Suppressor macrophage (primary cell): ENCODE data around the gene SREBF2.

Experiments
- DNase-seq, 4 experiments: peaks; one replicate each; pipeline ENCODE4 v3.0.0-alpha.2; 2020 to 2022
- total RNA-seq, 17 experiments: gene quantifications; one replicate each; lab custom pipeline; 2026; ENCODE audit warnings: mixed read lengths in 6 of 17, inconsistent platforms in 3 of 17; lab: John Stamatoyannopoulos, UW

The SREBF2 gene
- total RNA-seq, result 109 to 299 (median 138) reads per million in 17 experiments

DNA sequence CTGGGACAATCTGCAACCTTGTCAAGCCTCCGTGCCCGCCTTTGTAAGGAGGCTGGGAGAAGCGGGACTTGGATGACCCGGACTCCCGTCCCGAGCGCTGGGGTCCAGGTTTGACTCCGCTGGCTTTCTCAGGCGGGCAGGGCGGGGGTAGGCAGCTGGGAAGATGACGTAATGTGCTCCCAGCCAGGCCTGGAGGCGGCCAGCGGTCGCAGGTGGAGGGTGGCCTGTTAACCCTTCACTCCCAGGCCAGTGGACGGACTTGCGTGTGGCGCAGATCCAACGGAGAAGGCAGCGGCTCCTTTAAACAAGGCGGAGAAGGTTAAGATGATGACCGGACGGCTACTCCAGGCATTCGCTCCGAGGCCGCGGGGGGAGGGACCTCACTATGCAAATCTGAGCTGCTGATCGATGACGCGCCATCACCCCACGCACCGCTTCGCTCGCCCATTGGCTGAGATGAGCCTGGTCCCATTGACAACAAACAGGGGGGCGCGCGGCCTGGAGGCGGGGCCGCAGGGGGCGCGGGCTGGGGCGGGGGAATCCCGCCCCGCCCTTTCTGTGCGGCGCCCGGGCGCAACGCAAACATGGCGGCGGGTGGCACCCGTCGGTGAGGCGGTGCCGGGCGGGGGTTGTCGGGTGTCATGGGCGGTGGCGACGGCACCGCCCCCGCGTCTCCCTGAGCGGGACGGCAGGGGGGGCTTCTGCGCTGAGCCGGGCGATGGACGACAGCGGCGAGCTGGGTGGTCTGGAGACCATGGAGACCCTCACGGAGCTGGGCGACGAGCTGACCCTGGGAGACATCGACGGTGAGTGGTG lies at the start of gene SREBF2:
Gene SREBF2 (plus strand): TSS at position 553 of the 816 bp plus-strand sequence. CDS start 166 bp downstream, at position 719.
- DNase-seq, result peak; percentile 100

DNA sequence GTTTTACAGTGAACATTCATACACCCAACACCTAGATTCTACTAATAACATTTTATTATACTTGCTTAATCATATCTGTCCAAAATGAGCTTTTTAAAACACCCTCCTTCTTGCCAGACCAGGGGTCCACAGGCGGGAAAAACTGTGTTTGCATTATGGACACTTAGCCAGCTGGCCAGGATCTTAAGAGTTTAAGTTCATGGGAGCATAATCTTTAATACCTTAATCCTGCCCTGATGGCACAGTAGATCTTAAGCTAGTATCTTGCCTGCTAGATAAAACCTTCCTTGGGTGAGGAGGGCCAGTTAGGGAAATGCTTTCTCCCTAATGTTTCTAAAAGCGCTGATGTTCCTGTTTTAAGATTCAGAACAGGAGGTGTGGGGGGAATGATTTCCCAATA lies 45.6 kb upstream of the SREBF2 start:
- DNase-seq, result no peak

DNA sequence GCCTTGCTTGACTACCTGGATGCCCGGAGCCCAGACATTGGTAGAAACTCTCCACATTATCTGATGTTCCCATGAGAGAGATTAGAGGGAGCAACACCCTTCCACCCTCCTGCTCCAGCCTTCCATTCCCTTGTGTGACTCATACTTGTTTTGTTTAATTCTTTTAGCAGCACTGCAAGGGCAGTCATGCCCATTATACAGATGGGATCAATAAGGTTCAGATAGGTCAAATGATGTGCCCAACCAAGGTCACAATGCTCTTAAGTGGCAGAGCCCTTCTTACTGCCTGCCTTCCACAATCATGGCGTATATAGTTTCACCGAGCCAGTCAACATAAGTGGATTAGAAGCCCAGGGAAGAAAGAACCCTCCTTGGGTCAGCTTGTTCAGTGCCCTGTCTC lies 39.0 kb upstream of the SREBF2 start:
- no peak for DNase-seq

DNA sequence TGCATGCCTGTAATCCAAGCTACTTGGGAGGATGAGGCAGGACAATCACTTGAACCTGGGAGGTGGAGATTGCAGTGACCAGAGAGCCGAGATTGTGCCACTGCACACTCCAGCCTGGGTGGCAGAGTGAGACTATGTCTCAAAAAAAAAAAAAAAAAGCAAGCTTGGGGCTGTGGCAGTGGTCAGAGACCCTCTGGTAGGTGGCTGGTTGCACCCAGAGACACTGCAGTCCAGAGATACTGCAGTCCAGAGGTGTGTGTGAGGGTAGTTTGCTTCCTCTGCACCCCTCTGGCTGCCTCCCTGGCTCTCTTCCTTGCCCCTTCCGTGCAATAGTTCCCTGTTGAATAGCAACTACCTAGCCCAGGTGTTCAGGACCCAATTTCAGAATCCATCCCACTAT lies 34.2 kb upstream of the SREBF2 start:
- no peak for DNase-seq

DNA sequence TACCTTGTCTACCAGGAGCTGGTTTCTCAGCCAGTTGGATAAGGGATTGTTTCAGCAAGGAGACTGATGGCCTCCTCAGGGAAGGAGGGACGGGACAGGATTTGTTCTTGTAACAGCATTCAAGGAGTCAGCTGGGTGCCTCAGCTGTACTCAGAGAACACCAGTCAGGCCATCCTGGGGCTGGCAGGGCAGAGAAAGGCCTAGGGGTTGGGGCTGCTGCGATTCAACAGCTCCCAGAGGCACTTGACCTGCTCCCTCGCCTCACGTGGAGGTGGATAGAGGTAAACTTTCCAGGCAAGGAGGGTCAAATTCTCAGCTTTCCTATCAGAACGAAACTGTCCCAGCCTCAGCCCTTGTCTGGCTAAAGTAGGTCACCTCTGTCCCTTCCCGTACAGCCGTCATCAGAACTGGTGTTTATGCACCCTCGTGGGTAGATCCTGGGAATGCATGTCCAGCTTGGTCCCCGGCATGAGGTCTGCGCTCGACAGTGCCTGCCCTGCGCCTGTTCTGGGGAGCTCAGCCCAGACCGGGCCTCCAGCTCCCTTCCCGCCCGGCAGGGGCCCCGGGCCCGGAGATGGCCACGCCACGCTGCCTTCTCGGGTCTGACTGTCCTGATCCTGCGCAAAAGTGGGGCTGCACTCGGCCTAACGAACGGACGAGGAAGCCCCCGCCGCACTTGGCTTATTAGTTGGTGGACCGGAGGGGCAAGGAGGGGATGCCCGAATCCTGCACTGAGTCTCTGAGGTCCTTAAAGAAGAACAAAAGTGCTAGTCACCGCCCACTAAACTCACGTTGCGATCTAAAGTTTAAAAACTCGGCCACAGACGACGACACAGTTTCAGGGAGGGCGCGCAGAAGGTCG lies 33.2 kb upstream of the SREBF2 start:
- DNase-seq, result peak; percentile 27 to 63 (median 46)

DNA sequence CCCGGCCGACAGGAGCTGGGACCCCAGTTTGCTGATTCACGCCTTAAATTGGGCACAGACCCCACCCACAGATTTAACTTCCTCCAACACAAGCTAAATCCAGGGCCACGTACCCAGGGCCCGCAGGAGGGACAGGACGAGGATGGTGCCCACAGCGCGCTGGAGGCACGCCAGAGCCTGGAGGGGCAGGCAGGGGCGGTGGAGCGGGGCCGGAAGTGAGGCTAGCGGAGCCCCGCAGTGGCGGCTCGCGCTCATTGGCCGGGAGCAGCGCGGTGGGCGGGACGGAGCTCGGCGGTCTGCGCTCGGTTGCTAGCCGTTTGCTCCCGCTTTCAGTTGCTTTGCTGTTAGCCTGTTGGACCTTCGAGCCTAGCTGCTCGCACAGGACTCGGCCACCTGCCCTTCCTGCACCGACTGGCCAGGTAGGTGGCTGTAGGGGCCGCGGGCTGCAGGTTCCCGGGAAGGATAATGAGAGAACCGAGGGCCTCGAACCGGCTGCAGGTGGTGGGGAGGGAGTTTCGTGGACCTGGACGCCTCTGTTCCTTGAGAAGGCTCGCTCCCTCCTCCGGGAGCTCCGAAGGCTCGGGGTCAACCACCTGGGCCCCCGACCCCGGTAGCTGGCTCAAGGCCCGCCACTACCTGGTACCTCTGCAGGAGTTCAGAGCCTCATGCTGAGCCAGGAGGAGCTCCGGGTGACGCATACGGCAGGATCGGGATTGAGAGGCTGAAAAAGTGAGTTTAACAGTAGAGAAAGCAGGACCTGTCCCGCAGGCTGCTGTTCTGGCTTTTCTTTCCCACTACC lies 32.4 kb upstream of the SREBF2 start, which contains the start of gene CCDC134:
Gene CCDC134 (plus strand): TSS at position 332 of the 799 bp plus-strand sequence. CDS start 8,212 bp downstream, outside the sequence.
- peak; percentile 93 to 97 (median 96) for DNase-seq

DNA sequence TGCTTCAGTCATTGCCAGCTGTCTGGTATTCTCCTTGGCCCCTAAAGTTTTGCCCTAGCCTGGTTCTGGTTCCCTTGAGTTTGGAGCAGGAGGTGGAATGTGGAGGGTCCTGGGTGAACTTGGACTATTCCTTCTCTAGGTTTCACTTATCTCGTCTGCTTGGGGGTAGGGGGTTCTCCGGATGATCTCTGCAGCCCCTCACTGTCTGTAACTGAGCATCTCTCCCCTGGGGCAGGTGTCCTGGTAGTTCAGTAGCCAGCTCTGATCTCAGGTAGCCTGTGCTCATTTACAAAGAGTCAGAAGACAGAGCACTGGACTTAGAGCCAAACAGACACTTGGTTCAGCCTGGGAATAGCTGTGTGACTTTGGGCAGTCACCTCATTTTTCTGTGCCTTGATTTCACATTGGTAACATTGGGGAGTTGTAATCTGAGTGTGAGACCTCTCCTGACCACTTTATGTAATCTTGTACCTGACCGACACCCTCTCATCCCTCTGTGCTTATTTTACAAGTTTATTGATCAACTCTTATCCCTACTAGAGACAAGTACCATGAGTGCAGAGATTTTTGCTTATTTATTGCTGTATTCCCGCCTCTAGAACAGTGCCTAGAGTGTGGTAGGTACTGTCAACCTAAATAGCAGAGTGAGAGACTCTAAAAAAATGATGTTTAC lies 31.6 kb upstream of the SREBF2 start:
- DNase-seq, result no peak

DNA sequence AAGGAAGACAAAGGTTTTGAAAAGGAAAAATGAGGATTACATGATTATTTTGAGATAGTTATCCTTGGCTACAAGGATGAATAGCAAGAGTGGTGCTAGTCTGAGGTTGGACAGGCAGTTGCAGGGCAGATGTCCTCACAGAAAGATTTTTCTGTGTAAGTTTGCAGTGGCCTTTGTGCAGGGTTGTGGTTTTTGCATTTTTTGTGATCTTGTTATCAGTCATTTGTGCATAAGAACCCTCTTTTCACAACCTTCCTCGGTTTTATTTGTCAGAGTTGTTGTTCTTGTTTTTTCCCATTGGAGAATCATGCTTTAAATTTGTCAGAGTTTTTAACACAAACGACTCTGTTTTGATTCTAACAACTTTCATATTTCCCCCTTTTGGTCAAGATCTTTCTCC lies 31.0 kb upstream of the SREBF2 start:
- no peak for DNase-seq

DNA sequence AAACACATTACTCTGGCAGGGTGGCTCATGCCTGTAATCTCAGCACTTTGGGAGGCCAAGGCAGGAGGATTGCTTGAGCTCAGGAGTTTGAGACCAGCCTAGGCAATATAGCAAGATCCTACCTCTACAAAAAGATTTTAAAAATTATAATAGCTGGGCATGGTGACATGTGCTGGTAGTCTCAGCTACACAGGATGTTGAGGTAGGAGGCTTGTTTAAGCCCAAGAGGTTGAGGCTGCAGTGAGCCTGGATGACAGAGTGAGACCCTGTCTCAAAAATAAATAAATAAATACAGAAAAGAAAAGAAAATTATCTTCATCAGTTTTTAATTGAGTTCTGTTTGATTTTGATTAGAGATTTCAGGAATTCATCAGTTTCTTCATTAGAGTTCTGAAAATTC lies 27.3 kb upstream of the SREBF2 start:
- no peak for DNase-seq

DNA sequence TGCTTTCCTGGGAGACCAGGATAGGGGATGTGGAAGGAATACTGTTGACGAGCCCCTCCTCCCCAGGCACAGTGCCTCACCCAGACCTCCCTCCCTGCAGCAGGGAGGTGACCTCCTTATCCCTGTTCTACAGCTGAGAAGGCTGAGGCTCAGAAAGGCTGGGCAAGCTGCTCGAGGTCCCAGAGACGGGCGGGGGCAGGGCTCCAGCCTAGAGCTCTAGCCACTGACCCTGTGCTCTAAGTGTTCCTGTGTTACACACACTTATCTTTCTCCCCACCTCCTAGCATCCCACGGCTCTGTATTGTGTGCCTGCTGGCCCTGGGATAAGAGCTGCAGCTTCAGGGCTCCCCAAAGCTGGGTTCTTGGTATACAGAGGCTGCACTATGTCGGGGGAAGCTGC lies 24.5 kb upstream of the SREBF2 start:
- DNase-seq, result no peak

DNA sequence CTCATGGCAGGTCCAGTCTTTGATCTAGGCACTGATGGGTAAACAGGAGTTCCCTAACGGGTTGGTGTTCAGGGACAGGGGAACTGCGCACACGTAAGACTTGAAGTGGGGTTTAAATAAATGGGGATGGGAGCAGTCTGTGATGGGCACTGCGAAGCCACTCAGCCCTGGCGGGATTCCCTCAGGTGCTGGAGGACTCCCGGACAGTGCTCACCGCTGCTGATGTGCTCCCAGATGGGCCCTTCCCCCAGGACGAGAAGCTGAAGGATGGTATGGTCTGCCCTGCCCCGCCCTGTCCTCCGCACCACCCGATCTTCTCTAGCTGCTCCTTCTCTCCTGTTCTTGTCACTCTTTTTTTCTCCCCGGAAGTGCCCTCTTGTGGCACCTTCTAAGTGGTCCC lies 22.9 kb upstream of the SREBF2 start:
- no peak for DNase-seq

DNA sequence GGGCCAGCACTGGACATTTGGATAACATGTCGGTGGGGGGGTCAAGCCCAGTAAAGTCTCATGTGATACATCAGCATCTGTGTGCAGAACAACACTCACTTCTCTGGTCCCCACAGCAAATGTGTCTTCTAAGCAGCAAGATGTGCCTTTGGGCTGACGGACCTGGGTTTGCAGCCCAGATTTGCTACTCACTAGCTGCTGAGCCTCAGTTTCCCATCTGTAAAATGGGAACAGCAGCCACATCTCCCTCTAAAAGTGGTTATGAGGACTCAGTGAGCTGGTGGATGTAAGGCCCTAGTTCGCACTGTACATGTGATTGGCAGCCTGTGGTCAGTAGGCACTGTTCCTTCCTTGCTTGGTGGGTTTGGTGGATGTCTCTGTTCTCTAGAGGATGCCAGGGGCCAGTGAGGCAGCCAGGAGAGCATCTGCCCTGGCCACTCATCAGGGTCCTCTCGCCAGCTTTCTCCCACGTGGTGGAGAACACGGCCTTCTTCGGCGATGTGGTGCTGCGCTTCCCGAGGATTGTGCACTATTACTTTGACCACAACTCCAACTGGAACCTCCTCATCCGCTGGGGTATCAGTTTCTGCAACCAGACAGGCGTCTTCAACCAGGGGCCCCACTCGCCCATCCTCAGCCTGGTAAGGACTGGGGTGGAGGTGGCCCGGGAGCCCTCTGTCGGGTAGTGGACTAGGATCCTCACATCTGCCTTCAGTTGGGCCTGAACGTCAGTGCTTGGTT lies 19.9 kb upstream of the SREBF2 start:
- DNase-seq, result no peak

DNA sequence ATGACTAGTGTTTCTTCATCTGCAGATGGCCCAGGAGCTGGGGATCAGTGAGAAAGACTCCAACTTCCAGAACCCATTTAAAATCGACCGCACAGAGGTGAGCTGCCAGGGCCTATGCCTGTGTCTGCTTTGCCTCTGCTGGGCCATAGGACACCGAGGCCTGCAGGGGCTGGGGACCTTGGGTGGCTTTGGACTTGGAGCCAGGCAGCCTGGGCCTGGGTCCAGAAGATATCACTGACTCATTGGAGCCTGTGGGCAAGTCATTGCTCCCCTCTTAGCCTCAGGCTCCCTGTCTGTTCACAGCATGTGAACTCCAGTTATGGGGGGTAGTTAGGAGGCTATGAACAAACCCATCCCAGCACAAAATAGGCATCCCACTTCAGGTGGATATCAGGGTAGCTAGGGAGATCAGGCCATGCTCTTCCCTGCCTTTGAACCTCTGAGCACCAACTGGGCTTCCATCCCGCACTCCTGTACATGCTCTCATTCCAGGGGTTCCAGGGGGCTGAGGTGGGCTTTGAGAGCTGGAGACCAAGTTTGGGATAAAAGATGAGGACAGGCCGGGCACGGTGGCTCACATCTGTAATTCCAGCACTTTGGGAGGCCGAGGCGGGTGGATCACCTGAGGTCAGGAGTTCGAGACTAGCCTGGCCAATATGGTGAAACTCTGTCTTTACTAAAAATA lies 19.0 kb upstream of the SREBF2 start:
- no peak for DNase-seq

DNA sequence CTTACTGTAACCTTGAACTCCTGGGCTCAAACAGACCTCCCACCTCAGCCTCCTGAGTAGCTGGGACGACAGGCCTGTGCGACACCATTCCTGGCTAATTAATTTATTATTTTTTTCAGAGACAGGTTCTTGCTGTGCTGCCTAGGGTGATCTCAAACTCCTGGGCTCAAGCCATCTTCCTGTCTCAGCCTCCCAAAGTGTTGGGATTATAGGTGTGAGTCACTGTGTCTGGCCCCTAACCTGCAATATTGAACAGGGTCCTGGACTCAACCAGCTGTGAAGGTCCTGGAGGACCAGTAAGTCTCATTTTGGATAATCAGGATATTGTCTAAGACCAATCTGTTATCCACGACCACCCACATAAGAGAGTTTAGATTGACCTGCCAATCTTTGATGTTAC lies 17.2 kb upstream of the SREBF2 start:
- DNase-seq, result no peak

DNA sequence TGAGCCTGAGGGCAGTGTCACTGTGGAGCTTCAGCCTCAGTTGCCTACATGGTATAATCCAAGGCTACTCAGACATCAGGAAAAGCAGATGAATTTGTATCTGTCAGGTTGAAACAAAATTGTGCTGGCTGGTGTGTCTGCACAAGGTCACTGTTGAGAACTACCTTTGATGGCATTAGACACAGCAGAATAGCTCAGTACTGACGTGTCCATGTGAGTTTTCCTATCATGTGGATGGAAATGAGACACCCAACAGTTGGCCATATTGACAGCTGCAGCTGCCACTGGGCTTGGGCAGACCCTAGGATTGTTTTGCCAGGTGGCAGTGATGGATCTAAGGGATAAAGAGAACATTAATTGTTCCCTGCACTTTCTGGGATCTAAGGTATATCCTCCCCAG lies 16.7 kb upstream of the SREBF2 start:
- no peak for DNase-seq

DNA sequence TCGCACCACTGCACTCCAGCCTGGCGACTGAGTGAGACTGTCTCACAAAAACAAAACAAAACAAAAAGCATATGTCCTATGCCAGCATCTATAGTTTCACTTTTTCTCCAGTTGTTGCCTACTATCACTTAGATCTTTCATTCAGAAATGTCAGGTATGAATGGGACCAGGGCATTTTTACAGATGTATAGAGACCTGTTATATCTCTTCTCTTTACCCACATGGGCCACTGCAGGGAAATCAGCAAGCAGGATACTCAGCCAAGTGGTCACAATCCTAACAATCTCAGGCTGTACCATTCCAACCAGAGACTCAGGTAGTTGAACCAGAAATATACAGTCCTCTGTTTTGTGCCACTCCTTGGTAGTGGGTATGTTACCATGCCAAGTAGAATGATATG lies 16.0 kb upstream of the SREBF2 start:
- DNase-seq, result no peak

DNA sequence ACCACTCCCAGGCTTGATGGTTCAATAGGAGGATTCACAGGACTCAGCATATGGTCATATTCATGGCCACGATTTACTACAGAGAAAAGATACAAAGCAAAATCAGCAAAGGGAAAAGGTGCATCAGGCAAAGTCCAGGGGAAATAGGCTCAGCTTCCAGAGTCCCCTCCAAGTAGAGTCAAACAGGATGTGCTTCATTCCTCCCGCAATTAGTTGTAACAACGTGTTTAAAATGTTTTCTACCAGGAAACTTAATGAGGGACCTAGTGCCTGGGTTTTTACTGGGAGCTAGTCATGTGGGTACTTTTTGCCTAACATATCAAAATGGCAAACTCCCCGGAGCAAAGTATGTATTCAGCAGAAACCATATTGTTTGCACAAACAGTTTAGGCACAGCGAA lies 14.9 kb upstream of the SREBF2 start:
- no peak for DNase-seq

DNA sequence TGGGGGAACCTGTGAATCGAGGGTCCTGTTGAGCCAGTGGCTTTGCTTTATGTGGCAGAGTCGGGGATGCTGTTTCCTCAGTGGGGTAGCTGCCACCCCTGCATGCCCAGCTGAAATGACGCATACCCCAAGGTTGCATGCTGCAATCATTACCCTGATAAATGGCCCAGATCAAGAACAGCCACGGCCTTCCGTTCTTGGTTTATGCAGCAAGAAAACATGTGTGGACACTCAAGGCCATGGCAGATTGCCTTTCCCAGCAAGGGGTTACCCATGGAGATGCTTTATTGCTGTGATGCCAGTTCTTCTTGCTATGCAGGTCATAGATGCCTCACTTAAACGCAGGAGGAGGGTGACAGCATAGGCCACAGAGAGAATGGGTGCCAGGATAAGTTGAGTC lies 14.3 kb upstream of the SREBF2 start:
- no peak for DNase-seq

DNA sequence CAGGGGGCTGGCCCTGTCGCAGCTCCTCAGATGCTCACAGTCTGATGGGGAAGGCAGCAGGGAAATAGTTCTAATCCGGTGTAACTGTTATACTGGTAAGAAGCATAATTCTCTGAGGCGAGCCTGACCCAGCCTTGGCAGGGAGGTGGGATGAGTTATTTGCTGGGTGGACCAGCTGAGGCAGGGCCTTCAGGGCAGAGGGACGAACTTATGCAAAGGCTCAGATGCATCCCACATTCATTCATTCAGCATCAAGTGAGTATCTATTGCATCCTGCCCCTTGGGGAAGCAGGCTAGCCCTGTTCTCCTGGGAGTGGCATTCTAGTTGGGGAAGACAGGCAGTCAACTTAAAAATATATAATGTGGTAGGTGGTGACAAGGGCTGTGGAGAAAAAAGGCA lies 13.6 kb upstream of the SREBF2 start:
- DNase-seq, result no peak

DNA sequence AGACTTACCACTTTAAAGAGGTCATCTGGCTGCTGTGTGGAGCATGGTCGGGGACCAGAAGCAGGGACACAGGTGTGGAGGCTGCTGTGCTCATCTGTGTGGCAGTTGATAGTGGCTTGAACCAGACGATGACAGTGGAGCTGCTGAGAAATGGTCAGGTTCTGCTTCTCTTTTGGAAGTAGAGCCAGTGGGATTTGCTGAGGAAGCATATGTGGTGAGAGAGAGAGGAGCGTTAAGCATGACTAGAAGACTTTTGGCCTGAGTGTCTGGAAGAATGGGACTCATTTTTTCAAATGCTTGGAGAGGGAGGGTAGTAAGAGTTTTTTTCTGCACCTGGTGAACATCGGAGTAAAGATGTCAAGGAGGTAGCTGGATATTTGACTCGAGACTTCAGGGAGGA lies 12.5 kb upstream of the SREBF2 start:
- peak in 2 of 4 experiments; percentile 26 to 28 for DNase-seq
